Left lung (tissue), 10 donors: ENCODE data around the gene HOXD10. TPM values are rescaled to one million over a fixed set of nuclear protein-coding genes. Genes with fewer than 3 reads are reported as not detected.

Experiments
- ATAC-seq: fragments of 200-7000 bp; cut with Tn5 transposase; one replicate; pipeline ENCODE4 v1.9.1; 2020; ENCODE audit warnings: moderate library complexity
- DNase-seq, 4 donors: peaks; one replicate each; pipeline ENCODE4 v3.0.0-alpha.2; 2013 to 2020
- H3K27ac ChIP-seq, 2 donors: fragments of 200-600 bp; sonication (generic) in 1 of 2; one replicate each; pipeline versions ENCODE4 v1.5.0 to v1.8.0; 2020 to 2021
- H3K27me3 ChIP-seq, 2 donors: fragments of 200-600 bp; sonication (generic) in 1 of 2; one replicate each; pipeline versions ENCODE4 v1.5.0 to v1.8.0; 2020 to 2021
- H3K36me3 ChIP-seq, 2 donors: fragments of 200-600 bp; sonication (generic) in 1 of 2; one replicate each; pipeline versions ENCODE4 v1.5.0 to v1.8.0; 2020 to 2021
- H3K4me1 ChIP-seq, 2 donors: fragments of 200-600 bp; one replicate each; pipeline ENCODE4 v1.8.0; 2021
- H3K4me3 ChIP-seq, 2 donors: fragments of 200-600 bp; sonication (generic) in 1 of 2; one replicate each; pipeline versions ENCODE4 v1.5.0 to v1.8.0; 2020 to 2021; ENCODE audit warnings: mild to moderate bottlenecking in 1 of 2
- H3K9me3 ChIP-seq, 2 donors: fragments of 200-600 bp; sonication (generic) in 1 of 2; one replicate each; pipeline versions ENCODE4 v1.5.0 to v1.8.0; 2020 to 2021
- CTCF ChIP-seq, 2 donors: fragments of 200-600 bp; sonication (generic) in 1 of 2; IDR thresholded peaks; one replicate each; pipeline versions ENCODE4 v1.5.0 to v1.8.0; 2021; ENCODE audit warnings: antibody characterized with exemption in 2 of 2
- intact Hi-C, 2 donors: fragments of 100-400 bp; cut with DNase I; formaldehyde crosslinking; loops; one replicate each; pipeline versions ENCODE4 v1.11.2 to v1.14.2; 2022
- polyA plus RNA-seq, 6 donors: library from polyadenylated mRNA; unstranded; fragments of 120-200 nt; gene quantifications; one replicate each; pipeline ENCODE4 v1.2.1, GENCODE V29; 2013; ENCODE audit not compliant: insufficient read length in 6 of 6
- total RNA-seq, 2 donors: library from RNA; stranded (reverse); fragmentation: NEBNext Ultra II Directional; extraction: Animal tissue kit (Norgen Biotek cat#: 25700); gene quantifications; one replicate each; pipeline ENCODE4 v1.2.1, GENCODE V29; 2021
- donor health status: DM: no; HTN: yes; CAD: no.
- donor health status: DM: no; HTN: no; CAD: no.

The HOXD10 gene
- total and polyA plus RNA-seq, 8 donors, result 0.31 to 1.5 (median 0.44) TPM; not detected in 2

- H3K4me3 ChIP-seq, result no peak overlapping the region
- H3K4me1 ChIP-seq, result peaks cover 0 to 14% of the 10 kb centered on the region in 2 donors
- H3K27me3 ChIP-seq, result peaks cover 96 to 100% of the 10 kb centered on the region in 2 donors
- H3K9me3 ChIP-seq, result no peaks in the 10 kb centered on the region
- H3K27ac ChIP-seq, result no peak overlapping the region
- TF ChIP-seq CTCF (IDR thresholded peaks at IDR 0.05), result no peak
- DNase-seq, result no peak
- intact Hi-C loops, result no loop called here
- H3K36me3 ChIP-seq, result no peaks in the 10 kb centered on the region
- no peak for ATAC-seq
Measured at GRCh38 chr2:176076796-176077195, 39.8 kb upstream of the HOXD10 start.

DNA sequence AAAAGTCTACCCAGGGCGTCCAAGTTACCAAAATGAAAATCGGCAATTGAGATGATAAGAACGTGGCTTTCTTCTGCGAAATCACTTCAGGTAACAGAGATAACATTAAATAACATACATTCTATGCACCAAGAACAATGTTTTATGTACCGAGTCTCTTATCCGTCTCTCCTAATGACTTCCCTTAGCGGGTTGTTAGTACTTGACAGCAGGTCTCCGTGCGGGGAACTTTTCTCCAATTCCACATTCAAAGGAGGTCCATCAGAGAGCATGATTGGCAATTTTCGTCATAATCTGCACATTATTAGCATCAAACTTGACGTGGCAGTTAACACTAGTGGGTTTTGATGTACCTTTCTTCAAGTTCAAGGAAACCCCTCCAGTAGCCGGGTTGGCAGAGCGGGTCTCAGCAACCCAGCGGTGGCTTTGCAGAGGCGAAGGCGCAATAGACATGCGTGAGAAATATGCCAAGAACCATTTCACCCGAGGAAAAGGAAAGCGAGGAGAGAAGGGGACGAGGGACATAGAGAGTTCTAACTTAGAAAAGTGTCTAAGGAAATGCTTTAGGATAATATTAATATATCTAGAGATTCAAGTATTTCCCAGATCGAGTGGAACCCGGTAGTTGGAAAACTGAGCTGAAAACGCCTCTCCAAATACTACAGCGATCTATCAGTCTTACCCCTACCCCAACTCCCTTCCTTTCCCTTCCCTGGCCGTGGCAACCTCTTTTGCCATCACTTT, 37.9 kb upstream of the HOXD10 start:
- ATAC-seq (no peak), DNase-seq (no peak)
- H3K4me1 ChIP-seq, result peaks cover 0 to 18% of the 10 kb centered on the region in 2 donors
- H3K27me3 ChIP-seq, result peaks cover 96 to 100% of the 10 kb centered on the region in 2 donors
- TF ChIP-seq CTCF (IDR thresholded peaks at IDR 0.05), result no peak
- H3K4me3 ChIP-seq, result no peak overlapping the region
- H3K9me3 ChIP-seq, result no peaks in the 10 kb centered on the region
- no peaks in the 10 kb centered on the region for H3K36me3 ChIP-seq
- no peak overlapping the region for H3K27ac ChIP-seq
- intact Hi-C loops, result no loop called here

DNA sequence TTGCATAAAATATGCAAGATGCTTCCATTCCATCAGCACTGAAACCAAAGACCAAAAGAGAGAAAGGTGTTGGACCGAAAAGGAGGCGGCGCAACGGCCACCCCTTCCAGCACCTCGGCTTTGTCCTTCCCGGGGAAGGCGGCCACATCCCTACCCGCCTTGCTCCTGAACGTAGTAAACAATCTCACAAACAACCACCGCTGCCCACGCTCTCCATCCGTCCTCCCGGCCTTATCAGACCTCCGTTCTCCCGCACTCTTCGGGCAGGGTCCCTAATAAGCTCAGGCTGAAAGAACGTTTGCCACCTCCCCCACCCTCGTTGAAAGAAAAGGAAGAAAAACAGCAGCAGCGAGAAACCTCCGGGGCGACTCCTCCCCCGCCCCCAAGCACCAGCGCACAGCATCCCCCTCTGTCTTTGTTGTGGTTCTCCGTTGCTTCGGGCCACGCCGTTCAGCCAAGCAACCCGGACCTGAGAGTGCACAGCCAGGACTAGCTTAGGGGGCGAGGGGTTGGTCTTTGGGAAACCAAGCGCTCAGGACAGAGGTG, 37.2 kb upstream of the HOXD10 start:
- DNase-seq, result no peak
- H3K4me3 ChIP-seq, result no peak overlapping the region
- H3K27me3 ChIP-seq, result peaks cover 95 to 100% of the 10 kb centered on the region in 2 donors
- no peaks in the 10 kb centered on the region for H3K9me3 ChIP-seq
- no peaks in the 10 kb centered on the region for H3K36me3 ChIP-seq
- no peak overlapping the region for H3K27ac ChIP-seq
- H3K4me1 ChIP-seq, result peaks cover 0 to 18% of the 10 kb centered on the region in 2 donors
- intact Hi-C loops, result no loop called here
- no peak for TF ChIP-seq CTCF (IDR thresholded peaks at IDR 0.05)
- no peak for ATAC-seq

DNA sequence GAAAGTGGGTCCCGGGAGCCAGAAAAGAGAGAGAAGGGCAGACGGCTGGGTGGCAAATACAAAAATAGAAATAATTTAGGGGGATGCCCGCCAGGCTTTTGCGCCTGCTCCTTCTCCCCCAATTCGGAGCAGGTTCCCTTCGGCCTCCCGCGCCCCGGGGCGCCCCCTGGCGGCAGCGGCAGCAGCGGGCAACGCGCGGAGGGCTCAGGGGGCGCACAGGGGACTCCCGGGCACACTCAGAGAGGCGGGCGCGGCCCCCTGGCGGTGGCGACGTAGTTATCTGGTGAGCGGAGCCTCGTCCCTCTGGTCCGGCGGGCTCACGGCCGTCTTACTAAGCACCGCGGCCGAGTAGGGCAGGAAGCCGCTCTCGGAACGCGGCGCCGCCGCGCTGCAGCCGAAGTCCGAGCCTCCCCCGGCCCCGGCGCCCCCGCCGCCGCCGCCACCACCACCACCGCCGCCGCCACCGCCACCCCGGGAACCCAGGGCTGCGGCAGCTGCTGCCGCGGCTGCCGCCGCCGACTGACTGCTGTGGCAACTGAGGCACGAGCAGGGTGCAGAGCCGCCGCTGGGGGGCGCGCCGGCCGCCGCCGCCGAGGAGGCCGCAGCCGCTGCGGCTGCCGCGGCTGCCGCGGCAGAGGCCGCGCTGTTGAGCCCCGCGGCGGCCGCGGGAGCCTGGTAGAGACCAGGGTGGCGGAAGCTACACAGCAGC, 36.6 kb upstream of the HOXD10 start:
- H3K27me3 ChIP-seq, result peaks cover 97 to 100% of the 10 kb centered on the region in 2 donors
- no peaks in the 10 kb centered on the region for H3K36me3 ChIP-seq
- H3K9me3 ChIP-seq, result no peaks in the 10 kb centered on the region
- TF ChIP-seq CTCF (IDR thresholded peaks at IDR 0.05), result peak; percentile 33 to 54
- DNase-seq, result peak in 2 of 4 donors; percentile 63 to 86
- peaks cover 0 to 19% of the 10 kb centered on the region in 2 donors for H3K4me1 ChIP-seq
- H3K4me3 ChIP-seq, result no peak overlapping the region
- no peak overlapping the region for H3K27ac ChIP-seq
- intact Hi-C loops, result loop anchor here in 1 of 2 donors (10.0 kb wide), 1 partner anchor 715 kb away; no protein-coding TSS in a partner anchor
- no peak for ATAC-seq
